ACHN (cell line): ENCODE data around the gene ATF7.
"Not testable (repeated sequence)": the region's sequence is repeated elsewhere in the genome, so short reads cannot be mapped to it uniquely, and the experiment has no call there.

ENCODE experiments used
- DNase-seq: peaks from one replicate; pipeline ENCODE4 v3.0.0-alpha.2; 2015
- in situ Hi-C: cut with HindIII; loops from 2 replicates; pipeline ENCODE4 v1.10.0; 2017; ENCODE audit warnings: low sequenced_read_pairs, low pct_ligation_motif_present, low pct_unique_long_range_greater_than_20kb

ATF7 gene

GRCh38 chr12:53602176-53602864 lies 23.9 kb downstream of the ATF7 start:
- in situ Hi-C loops, result no loop called here
- DNase-seq, result no peak

- in situ Hi-C loops, result no loop called here
- DNase-seq, result no peak
These were observed 24.8 kb downstream of the ATF7 start for GRCh38 chr12:53601296-53601847.

GRCh38 chr12:53600490-53601295 lies 25.5 kb downstream of the ATF7 start:
- in situ Hi-C loops, result no loop called here
- DNase-seq, result no peak

GRCh38 chr12:53599579-53599978 lies 26.6 kb downstream of the ATF7 start:
- in situ Hi-C loops, result no loop called here
- DNase-seq, result peak; percentile 27

DNA sequence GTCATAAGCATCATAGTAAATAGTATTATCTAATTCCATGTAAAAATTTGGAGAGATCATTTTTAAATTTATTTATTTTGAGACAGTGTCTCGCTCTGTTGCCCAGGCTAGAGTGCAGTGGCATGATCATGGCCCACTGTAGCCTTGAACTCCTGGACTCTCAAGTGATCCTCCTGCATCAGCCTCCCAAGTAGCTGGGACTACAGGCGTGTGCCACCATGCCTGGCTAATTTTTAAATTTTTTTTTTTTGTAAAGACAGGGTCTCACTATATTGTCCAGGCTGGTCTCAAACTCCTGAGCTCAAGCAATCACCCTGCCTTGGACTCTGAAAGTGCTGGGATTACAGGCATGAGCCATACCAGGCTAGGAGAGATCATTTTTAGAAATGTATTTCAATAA lies 27.2 kb downstream of the ATF7 start:
- in situ Hi-C loops, DNase-seq: not testable (repeated sequence)

GRCh38 chr12:53596920-53597363 lies 29.2 kb downstream of the ATF7 start:
- DNase-seq, result no peak
- in situ Hi-C loops, result no loop called here

- DNase-seq, result no peak
- in situ Hi-C loops, result no loop called here
These were observed 31.1 kb downstream of the ATF7 start for GRCh38 chr12:53594897-53595615.

DNA sequence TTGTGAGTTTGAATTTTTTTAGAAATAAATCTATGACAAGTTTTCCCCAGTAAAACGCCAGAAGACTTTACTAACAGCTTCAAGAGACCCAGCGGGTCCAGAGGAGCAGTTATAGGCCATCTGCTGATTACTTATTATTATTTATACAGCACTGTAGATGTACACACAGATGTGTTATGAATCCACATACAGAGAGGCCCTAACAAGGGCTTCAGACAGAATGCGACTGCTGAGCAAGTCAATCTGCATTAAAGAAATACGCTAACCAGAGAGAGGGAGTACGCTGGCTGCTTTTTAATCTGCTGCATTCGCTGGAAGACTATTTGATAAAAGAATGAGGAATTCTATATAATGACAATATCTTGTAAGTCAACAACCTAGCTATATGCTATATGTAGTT lies 32.5 kb downstream of the ATF7 start:
- in situ Hi-C loops, result no loop called here
- no peak for DNase-seq

DNA sequence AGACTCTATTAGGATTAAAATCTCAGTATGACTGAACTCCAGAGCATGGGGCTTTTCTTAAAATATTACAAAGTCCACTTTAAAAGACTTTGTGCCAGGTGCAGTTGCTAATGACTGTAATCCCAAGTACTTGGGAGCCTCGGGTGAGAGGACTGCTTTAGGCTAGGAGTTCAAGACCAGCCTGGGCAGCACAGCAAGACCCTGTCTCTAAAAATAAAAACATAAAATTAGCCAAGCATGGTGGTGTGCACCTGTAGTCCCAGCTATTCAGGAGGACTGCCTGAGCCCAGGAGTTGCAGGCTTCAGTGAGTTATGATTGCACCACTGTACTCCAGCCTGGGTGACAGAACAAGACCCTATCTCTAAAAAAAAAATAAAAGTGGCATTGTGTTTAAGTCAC lies 33.2 kb downstream of the ATF7 start:
- in situ Hi-C loops, result no loop called here
- no peak for DNase-seq

DNA sequence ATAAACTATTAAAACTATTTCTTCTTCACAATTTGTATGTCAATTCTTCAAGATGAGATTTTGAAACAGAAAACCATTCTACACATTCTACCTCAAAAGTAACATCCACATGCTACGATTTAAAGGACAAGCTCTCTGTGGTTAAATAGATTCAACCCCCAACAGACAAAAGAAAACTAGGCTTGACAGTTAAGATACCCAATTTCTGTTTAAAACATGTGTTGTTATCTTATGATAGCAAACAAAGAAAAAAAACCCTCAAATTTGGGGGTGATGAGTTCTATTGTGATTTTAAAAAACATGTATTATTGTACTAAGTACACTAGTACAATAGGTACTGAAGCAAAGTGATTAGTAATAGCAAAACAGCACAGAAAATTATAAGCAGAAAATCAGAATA lies 33.8 kb downstream of the ATF7 start:
- in situ Hi-C loops, result no loop called here

DNA sequence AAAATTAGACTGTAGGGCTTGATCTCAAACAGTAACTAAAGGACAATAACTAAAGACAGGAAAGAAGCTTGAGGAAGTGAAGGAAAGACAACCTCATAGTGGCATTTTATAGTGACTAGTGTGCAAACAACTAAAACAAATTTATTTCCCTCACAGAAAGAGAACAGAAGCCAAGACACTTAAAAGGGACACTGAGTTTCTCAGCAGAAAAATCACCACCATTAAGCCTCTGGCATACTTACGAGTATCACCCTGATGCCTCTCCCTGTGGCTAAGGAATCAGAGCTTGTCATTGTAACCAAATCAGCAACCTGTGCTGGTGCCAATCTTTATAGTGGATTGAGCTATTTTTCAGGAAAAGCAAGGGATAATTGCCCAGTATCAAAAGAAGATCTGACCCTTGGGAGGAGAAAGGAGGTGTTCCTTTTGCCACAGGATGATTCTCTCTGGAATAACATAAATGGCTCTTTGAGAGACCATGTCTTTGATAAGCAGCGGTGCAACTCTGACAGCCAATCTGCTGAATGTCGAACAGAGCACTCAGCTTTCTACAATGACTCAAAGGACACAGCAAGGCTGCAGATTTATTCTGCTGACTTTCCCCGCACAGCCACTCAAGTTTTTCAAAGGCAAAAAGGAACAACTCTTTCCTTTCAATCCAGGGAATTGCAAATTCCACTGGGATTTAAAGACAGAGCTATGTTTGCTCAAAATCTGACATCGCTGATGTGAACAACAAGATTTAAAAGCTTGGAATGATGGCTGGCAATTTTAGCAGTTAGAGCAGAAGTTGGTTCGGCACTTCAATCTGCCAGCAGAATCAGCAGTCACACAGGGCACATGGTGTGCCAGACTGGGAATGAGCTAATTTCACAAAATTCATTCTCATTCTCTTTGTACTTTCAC lies 34.6 kb downstream of the ATF7 start:
- no peak for DNase-seq
- in situ Hi-C loops, result no loop called here

More for the DNA sequence above, 33.8 kb downstream of the ATF7 start:
- DNase-seq, result no peak

- in situ Hi-C loops, result no loop called here
- no peak for DNase-seq
These were observed 35.5 kb downstream of the ATF7 start for GRCh38 chr12:53590652-53591051.

DNA sequence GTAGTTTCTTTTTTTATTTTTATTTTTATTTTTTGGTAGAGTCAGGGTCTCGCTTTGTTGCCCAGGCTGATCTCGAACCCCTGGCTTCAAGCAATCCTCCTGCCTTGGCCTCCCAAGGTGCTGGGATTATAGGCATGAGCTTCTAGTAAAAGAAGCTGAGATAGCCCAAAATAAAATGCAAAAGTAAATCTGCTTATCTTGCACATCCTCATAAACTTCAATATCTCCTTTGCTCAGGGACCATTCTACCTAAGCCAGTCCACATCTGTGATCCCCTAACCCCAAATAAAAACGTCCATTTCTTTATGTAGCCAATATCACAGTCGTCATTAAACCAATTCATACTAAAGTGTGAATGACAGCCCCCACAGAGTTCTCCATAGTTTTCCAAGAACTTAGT lies 36.3 kb downstream of the ATF7 start:
- no peak for DNase-seq
- in situ Hi-C loops, result no loop called here

- in situ Hi-C loops, result no loop called here
- DNase-seq, result no peak
These were observed 36.8 kb downstream of the ATF7 start for GRCh38 chr12:53589423-53589822.

- DNase-seq, result no peak
- in situ Hi-C loops, result no loop called here
These were observed 38.1 kb downstream of the ATF7 start for GRCh38 chr12:53588123-53588522.

DNA sequence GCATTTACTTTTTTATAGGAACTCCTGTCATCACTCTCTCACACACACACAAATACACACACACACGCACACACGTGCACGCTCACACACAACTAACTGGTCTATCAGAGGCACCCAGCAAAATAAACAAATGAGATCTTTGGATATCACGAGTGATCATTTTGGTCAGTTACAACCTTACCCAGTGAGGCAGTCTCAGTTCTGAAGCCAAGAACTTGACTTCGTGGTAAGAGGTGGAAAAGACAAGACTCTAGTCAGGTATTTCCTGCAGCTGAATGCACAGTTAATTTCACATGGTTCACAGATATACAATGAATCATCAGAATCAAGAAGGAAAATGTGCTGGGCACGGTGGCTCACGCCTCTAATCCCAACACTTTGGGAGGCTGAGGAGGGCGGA lies 39.4 kb downstream of the ATF7 start:
- in situ Hi-C loops, result no loop called here
- no peak for DNase-seq

DNA sequence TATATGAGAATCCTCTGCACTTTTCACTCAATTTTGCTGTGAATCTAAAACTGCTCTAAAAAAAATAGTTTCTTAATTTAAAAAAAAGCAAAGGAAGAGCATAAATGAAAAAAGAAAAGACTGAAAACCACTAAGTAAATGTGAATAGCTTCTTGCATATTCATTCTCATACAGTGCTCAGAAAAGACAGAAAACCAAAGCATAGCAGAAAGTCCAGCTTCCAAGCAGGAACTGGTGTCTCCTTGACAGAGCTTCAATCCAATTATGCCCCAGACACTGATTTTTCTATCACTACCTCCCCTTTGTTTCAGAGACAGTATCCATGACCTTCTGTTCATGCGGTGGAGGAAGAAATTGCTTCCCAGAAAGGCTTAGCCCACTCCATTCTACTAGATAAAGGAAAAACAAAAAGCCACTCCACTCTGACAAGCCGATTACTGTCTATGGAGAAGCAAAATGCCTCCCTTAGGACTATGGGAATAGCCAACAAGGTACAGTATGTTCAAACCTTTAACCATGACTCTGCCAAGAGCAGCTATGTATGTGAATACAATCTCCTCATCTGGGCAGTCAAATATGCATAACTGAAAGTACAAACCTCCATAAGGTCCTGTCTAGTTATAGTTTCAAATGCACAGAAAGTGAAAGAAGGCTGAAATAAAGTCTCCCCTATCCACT lies 40.6 kb downstream of the ATF7 start:
- DNase-seq, result no peak

DNA sequence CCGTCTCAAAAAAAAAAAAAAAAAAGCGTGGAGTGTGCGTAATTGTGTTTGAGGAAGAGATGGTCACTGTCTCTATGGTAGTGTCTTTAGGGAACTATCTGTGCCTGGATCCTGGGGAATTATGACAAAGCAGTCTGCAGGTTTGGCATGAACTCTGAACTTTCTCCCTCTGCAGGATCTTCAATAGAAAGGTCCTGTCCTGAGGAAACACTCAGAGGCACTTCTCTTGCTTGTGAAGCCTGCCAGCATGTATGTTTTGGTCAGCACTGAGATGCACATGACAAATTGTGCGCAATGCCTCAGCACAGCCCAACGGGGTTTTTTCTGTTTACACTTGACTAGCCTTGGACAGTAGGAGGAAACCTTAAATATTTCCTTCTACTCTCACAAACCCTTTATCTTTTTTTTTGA lies 46.6 kb downstream of the ATF7 start:
- no peak for DNase-seq
- in situ Hi-C loops, result no loop called here

More for the DNA sequence above, 40.6 kb downstream of the ATF7 start:
- in situ Hi-C loops, result no loop called here
